Skeletal muscle satellite cell (primary cell): ENCODE results near the gene TECRL. TPM values are rescaled to one million over a fixed set of nuclear protein-coding genes. Genes with fewer than 3 reads are reported as not detected.

Experiments used
- small RNA-seq: library from RNA; depleted of rRNA; stranded (forward); fragments of <200 nt; gene quantifications from one replicate; pipeline ENCODE3, GENCODE V24; 2012

Gene TECRL

Small RNA genes lying within 50 kb of the gene (small RNA-seq; reads per million reads assigned to genes)
- not detected for gene RNU6-191P
